ENCODE data around the gene INHA.

Gene INHA

DNA sequence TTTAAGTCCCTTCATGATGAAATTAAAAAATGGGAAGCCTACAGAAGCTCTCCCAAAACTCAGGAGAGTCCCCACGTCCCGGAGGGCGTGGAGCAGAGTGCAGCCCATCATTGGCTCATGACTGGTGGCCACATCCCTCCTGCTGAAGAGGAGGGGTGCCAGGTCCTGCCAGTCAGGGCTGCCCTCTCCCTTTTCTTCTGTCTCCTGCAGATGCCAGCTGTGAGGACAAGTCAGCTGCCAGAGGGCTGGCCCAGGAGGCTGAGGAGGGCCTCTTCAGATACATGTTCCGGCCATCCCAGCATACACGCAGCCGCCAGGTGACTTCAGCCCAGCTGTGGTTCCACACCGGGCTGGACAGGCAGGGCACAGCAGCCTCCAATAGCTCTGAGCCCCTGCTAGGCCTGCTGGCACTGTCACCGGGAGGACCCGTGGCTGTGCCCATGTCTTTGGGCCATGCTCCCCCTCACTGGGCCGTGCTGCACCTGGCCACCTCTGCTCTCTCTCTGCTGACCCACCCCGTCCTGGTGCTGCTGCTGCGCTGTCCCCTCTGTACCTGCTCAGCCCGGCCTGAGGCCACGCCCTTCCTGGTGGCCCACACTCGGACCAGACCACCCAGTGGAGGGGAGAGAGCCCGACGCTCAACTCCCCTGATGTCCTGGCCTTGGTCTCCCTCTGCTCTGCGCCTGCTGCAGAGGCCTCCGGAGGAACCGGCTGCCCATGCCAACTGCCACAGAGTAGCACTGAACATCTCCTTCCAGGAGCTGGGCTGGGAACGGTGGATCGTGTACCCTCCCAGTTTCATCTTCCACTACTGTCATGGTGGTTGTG lies 2.6 kb downstream of the INHA start:
- no peak for DNase-seq (ENCODE audit: low read depth)

DNA sequence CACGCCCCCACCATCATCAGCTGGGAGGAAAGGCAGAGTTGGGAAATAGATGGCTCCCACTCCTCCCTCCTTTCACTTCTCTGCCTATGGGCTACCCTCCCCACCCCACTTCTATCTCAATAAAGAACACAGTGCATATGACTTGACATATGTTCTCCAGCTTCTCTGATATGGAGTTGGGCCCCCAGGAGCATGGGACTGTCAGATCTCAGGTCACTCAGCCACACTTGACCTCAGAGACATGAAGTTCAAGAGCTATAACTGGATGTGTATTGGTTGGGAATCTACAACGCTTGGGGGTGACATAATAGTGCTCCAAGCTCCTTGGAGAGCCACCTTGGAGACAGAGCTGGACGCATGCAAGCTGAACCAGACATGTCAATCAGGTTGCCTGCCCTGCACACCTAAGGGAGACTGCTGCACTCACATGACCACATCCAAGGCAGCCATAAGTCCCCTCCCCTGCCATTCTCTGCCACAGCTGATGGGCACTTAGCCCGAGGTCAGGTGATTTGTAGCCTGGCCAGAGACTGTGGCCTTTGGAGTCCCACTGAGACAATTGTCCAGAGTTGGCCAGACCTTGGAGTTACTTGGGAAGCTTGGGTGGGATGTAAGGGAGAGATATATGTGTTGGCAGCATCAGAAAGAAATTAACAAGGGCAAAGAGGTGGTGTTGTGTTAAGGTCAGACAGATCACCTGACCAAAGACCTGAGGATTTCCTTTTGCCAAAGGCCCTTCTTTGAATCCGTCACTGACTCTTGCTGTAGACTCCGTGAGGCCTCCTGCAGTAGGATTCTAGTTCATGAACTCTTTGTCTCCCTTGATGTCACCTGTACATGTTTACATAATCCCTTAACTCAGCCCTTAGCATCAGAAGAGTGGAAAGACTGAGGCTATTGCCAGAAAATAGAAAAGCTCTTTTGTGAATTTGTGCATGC lies 3.7 kb downstream of the INHA start:
- no peak for DNase-seq (ENCODE audit: low read depth)

DNA sequence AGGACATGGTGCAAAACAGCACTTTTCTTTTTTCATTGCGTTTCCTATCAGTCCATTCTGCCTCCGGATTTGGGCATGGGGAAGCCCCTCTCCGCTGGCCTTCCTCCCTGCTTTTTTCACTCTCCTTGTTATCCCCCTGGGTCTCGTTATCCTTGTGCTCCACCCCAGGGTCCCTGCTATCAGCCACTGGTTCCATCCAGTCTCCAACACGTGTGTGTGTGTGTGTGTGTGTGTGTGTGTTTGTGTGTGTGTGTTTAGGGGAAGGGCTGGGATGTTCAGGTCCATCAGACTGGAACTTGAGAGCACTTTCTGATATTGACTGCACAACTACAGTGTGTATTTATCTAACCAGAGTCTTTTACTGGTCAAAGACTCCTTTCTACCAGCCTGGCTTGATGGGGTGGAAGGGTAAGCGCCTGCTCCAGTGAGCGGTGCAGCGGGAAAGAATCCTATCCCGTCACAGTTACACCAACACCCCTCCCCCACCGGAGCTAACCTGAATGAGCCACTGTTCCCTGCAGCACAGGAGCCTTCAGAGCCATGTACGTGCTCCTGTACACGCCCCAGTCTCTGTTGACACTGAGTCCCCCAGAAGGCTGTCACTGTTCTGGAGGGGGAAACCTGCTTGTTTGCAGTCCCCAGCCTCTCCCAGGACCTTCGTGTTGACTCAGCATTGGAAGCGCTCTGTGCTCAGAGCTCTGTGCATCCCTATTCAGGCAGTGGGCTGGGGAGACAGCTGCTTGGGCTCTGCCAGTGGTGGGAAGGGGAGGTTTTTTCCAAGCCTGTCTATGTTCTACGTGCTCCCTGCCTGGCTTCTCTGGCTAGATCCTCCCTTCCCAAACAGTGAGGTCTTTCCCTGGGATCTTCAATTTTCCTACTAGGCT lies 4.6 kb downstream of the INHA start:
- DNase-seq (ENCODE audit: low read depth): no peak

DNA sequence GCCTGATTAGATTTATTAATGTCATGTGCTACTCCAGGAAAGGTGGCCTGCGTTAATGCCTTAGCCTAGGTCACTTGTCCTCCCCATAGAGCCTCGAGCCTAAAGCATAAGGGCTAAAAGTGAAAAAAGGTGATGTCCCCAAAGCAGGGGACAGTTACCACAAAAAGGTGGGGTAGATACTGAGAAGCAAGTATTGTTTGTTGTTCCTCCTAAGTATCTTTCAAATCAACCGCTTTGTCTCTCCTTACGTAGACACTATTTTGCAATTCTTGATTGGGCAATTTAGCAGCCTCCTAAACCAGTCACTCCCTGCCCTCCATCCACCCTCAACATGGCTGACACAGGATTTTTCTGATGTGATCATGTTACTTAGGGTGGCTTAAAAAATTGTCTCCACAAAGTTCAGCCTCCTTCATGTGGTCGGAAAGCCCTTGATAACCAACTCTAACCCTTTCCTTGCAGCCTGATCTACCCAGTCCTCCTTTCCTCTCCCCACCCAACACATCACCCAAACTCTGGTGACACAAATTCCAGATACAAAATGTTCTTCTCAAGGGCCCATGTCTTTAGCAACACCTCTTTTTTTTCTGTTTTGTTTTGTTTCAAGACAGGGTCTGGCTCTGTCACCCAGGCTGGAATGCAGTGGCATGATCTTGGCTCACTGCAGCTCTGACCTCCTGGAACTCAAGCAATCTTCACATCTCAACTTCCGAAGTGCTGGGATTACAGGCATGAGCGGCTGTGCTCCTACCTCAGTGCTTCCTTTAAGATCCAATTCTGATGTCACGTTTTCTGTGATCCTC lies 6.9 kb downstream of the INHA start:
- DNase-seq (ENCODE audit: low read depth): no peak

DNA sequence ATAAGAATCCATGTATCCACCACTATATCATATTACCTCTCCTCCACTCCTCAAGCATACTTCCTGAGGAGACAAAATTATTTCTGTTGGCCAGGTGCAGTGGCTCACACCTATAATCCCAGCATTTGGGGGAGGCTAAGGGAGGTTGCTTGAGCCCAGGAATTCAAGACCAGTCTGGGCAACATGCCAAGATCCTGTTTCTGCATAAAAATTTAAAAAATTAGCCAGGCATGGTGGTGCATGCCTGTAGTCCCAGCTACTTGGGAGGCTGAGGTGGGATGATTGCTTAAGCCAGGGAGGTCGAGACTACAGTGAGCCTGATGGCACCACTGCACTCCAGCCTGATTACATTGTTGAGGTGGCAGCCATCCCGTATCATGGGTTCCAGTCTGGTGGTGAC lies 9.2 kb downstream of the INHA start:
- no peak for DNase-seq (ENCODE audit: low read depth)

DNA sequence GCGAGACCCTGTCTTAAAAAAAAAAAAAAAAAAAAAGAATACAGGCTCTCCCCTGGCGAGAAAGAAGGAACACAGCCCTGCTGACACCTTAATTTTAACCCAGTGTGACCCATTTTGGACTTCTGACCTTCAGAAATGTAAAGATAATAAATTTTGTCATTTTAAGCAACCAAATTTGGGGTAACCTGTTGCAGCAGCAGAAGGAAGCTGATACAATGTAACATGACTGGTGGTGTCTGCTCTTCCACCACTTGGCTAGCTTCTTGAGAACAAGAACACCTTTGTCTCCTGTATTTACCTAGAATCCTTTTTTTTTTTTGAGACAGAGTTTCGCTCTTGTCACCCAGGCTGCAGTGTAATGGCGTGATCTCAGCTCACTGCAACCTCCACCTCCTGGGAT lies 19.0 kb downstream of the INHA start:
- DNase-seq (ENCODE audit: low read depth): no peak

DNA sequence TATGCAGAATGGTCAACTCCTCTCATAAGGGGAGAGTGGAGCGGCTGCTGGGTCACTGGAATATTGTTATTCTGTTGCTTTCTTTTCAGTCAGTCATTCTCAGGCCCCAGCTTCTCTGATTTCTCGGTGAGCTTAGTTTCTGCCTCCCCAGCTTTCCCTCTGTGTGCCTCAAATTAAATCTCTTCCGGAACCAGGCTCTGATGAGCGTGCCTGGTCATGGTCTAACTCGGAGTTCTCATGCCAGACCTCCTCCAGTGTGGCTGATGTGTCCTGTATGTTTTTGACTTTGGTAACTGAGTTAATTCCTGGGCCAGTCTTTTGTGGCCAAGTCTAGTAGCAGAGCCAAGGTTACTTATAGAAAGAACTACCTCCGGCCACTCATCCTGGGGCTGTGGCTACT lies 20.6 kb downstream of the INHA start:
- no peak for DNase-seq (ENCODE audit: low read depth)

DNA sequence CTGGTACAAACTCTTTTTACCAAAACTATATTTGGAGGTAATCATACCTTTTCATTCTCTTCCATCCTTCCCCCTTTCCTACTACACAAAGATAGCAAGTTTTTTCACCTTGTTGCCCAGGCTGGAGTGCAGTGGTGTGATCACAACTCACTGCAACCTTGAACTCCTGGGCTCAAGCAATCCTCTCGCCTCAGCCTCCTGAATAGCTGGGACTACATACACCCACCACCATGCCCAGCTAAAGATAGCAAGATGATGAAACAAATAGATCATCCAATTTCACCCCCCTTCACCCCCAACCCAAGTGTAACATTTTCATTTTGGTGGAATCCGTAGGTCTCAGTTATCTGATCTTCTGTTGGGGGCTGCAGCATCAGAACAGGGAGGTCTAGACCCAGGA lies 21.0 kb downstream of the INHA start:
- DNase-seq (ENCODE audit: low read depth): no peak

DNA sequence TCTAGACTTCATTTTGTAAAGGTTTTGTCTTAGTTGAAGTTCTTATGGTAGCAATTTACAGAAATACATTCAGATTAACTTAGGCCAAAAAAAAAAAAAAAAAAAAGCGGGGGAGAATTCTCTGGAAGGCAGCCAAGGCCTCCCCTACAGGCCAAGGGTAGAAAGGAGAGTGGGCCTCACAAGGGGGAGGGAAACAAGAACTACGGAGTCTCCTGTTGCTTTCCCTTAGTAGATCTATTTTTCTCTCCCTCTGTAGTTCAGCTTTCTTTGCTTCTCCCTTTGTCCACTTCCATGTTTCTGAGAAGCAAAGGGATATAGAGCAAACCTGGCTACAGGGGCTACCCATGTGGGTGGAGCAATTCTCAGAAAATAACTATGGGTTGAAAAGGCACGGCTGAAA lies 23.1 kb downstream of the INHA start:
- DNase-seq (ENCODE audit: low read depth): no peak

DNA sequence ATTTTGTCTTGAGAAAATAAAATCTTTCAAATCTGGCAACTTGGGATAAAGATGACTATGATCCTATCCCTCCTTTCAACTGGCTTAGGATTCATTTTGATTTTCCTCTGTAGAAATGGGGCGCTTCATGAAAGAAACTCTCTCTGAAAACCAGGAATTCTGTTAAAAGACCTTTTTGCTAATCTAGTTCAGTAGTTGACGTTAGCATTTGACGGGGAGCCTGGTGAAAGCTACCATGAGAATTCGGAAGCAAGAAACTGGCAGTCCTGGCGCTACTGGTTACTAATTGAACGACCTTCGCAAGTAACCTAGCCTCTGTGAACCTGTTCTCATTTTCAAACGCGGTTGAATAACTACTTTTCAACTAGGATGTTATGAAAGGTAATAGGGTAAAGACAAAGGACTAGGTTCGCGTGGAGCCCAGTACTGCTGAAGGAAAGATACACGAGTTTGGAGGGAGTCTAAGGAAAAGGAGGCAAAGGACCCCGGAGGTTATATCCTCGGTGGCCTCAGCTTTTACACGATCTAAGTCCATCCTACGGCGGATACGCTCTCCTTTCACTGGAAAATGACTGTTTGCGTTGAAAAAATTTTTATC lies 24.9 kb downstream of the INHA start:
- DNase-seq (ENCODE audit: low read depth): no peak

DNA sequence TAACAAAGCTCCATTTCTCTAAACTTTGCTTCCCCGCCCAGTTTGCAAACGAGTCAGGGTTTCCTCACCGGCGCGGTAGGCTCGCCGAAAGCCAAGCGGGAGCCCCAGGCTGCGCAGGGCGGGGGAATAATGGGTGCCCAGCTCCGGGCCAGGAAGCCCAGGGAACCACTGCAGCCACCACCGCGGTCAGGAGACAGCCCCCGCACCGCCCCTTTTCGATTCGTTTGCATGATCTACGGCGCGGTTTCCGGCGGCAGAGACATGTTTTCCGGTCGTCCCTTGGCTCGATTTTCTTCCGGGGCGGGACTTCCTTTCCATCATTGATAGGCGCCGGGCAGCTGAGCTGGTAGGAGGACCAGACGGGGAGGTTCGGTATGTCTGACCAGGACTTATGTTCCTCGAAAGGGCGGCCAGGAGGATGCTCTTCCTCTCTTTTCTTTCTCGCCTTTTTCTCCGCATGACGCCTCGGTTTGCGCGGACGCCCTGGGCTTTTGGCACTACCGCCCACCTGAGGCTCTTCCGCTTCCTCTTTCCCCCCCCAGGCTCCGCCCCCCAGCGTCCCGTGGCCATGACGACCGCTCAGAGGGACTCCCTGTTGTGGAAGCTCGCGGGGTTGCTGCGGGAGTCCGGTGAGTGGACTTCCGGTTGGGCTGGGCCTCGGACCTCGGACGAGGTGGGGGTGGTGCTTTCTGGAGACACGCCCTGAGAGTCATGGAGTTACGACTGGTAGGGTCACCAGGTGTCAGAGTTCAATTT lies 25.6 kb downstream of the INHA start, which contains the start of gene STK11IP:
Gene STK11IP, plus strand, starts transcription at position 306 of the 756 bp plus-strand sequence. Its CDS starts 263 bp downstream, at position 569.
- peak; percentile 80 for DNase-seq (ENCODE audit: low read depth)

DNA sequence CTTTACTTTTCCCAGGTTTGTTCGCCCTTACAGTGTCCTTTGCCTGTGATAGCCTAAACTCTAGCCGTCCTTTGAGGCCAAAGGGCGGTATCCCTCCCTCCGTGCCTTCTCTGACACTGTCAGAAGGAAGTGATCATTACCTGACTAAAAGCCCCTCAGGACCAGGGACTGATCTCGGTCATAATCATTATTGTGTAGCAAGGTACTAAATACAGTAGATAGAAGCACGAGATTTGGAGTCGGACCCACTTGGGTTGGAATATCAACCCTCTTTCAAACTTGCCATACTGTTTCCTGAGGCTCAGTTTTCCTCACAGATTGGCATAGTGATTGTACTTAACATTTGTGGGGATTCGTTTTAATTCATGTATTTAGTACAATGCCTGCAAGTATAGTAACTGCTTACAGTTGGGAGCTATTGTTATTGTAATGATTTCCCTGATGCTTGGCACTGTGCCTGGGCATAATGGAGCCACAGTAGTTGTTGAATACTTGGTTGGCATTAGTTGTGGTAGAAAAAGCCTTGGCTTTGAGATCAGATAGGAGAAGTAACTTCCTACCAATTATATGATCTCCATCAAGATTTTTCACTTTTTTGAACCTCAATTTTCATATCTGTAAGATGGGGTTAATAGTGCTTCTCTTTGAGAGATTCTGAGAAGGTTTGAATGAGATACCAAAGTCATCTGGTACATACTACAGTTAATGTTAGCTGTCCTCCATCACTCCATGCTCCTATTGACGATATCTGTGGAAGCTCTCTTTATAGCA lies 26.4 kb downstream of the INHA start:
- no peak for DNase-seq (ENCODE audit: low read depth)

DNA sequence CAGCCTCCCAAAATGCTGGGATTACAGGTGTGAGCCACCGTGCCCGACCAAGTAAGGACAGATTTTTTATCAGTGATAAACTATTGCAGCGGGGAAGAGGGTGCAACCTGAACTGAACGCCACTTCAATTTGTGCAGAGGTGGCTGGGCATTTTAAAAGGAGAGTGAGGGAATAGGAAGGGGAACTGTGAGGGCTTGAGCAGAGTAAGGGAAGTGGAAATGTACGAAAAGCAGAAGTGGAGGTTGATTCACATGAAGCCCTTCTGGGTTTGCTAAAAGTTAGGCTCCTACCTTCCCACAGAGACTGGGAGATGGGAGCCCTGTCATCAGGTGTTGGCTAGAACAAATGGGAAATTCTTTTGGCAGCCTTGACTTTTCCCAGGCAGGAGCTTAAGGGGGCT lies 31.7 kb downstream of the INHA start:
- no peak for DNase-seq (ENCODE audit: low read depth)

DNA sequence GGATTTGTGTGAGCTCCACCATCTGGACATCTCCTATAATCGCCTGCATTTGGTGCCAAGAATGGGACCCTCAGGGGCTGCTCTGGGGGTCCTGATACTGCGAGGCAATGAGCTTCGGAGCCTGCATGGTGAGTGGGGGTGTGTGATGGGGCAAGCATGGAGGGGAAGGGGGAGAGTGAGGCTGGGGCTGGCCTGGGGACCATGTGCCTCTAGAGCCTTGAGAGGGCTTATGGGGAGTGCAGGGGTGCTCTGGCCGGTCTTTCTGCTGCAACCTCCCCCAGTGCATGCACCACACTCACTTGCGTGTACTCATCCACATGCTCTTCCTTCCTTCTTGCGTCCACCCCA lies 33.5 kb downstream of the INHA start:
- no peak for DNase-seq (ENCODE audit: low read depth)

DNA sequence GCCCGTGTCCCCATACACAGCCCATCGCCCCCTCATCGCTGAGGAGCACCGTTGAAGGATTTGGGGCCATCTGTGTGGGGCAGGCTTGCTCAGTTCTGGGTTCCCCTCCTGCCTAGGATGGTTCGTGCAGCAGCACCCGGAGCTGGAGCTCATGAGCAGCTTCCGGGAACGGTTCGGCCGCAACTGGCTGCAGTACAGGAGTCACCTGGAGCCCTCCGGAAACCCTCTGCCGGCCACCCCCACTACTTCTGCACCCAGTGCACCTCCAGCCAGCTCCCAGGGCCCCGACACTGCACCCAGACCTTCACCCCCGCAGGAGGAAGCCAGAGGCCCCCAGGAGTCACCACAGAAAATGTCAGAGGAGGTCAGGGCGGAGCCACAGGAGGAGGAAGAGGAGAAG lies 35.8 kb downstream of the INHA start:
- DNase-seq (ENCODE audit: low read depth): no peak

DNA sequence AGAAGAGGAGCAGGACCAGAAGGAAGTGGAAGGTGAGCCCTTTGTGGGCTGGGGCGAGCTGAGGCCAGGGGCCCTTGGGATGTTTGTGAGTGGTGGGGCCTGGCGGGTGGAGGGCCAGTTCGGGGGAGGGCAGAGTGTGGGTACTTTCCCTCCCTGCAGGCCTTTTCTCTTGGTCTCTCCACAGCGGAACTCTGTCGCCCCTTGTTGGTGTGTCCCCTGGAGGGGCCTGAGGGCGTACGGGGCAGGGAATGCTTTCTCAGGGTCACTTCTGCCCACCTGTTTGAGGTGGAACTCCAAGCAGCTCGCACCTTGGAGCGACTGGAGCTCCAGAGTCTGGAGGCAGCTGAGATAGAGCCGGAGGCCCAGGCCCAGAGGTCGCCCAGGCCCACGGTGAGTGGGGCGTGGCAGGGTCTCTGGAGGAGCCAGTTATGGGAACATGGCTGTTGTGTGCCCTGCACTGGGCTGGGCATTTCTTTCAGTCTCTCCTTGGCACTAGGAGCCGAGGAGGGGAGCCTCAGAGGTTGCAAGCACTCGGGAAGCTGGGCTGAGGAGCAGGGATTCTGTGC lies 36.4 kb downstream of the INHA start:
- DNase-seq (ENCODE audit: low read depth): no peak

DNA sequence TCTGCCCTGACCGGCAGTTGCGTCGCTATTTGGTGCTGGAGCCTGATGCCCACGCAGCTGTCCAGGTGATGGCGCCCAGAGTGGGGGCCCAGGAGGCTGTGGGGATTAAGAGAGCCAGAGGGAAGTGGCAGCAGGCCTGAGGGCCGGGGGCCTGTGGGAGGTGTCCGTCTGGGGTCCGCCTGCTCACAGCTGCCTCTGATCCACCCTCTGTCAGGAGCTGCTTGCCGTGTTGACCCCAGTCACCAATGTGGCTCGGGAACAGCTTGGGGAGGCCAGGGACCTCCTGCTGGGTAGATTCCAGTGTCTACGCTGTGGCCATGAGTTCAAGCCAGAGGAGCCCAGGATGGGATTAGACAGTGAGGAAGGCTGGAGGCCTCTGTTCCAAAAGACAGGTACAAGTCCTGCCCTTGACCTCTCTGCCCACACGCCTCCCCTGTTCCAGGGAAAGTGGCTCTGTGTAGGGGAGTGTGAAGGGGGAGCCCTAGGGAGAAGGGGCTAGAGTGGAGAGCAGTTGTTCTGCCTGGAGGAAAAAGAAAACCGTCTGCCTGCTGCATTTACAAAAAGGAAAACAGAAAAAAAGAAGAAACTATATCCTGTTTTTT lies 37.1 kb downstream of the INHA start:
- no peak for DNase-seq (ENCODE audit: low read depth)

DNA sequence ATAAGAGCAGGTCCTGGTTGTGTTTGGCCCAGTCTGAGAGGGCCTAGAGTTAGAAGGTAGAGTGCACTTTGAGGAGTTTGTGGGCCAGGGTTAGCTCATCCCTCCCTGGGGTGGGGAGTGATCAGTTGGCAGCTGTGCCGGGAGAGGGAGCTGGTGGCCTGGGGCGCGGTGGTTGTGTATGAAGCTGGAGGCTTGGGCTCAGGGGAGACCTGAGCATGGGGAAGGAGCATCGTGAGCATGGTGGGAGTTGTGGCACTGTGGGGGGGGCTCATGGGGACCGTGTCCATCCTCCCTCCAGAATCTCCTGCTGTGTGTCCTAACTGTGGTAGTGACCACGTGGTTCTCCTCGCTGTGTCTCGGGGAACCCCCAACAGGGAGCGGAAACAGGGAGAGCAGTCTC lies 39.2 kb downstream of the INHA start:
- no peak for DNase-seq (ENCODE audit: low read depth)

All from activated T-cell treated with anti-CD3 and anti-CD28 coated beads for 1 hour (primary cell).